GM12874 (cell line): ENCODE results near the gene GPC3.

Experiments used
- TF ChIP-seq, protein P1 (sequence below): IDR thresholded peaks from 2 replicates; pipeline ENCODE4 v1.5.1; 2011; ENCODE audit warnings: low read depth, mild to moderate bottlenecking, control low read depth, low read length, moderate library complexity; ENCODE audit not compliant: insufficient read depth

GPC3 gene

DNA sequence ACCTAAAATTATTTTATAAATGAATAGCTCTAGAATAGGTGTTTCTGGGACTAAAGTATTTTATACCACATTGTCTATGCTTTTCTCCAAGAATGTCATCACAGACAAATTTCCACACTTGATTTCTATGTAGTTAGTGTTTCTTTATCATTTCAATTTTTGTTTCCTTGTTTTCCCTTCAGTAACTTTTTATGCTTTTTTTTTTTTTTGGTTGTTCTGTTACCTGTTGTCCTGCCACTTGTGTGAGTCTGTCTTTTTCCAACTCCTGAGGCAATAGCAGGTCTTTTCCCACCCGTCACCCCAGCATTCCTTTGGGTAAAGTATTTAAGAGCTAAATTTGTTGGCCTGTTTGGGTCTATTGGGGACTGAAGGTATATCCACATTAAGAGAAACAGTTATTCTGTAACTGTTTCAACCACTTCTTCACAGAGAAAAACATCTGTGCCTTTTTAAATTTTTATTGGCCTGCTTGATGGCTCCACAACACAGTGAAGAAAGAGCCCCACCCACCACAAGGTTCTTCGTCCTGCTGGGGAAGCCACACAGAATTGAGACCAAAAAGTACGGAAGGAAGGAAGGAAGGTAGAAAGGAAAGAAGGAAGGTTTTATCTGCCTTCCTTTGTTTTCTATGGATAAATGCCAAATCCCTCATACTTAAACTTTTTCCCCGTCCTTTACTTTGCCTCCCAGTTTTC is 17.7 kb upstream of the GPC3 start:
- TF ChIP-seq, protein P1, sequence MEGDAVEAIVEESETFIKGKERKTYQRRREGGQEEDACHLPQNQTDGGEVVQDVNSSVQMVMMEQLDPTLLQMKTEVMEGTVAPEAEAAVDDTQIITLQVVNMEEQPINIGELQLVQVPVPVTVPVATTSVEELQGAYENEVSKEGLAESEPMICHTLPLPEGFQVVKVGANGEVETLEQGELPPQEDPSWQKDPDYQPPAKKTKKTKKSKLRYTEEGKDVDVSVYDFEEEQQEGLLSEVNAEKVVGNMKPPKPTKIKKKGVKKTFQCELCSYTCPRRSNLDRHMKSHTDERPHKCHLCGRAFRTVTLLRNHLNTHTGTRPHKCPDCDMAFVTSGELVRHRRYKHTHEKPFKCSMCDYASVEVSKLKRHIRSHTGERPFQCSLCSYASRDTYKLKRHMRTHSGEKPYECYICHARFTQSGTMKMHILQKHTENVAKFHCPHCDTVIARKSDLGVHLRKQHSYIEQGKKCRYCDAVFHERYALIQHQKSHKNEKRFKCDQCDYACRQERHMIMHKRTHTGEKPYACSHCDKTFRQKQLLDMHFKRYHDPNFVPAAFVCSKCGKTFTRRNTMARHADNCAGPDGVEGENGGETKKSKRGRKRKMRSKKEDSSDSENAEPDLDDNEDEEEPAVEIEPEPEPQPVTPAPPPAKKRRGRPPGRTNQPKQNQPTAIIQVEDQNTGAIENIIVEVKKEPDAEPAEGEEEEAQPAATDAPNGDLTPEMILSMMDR = no peak

DNA sequence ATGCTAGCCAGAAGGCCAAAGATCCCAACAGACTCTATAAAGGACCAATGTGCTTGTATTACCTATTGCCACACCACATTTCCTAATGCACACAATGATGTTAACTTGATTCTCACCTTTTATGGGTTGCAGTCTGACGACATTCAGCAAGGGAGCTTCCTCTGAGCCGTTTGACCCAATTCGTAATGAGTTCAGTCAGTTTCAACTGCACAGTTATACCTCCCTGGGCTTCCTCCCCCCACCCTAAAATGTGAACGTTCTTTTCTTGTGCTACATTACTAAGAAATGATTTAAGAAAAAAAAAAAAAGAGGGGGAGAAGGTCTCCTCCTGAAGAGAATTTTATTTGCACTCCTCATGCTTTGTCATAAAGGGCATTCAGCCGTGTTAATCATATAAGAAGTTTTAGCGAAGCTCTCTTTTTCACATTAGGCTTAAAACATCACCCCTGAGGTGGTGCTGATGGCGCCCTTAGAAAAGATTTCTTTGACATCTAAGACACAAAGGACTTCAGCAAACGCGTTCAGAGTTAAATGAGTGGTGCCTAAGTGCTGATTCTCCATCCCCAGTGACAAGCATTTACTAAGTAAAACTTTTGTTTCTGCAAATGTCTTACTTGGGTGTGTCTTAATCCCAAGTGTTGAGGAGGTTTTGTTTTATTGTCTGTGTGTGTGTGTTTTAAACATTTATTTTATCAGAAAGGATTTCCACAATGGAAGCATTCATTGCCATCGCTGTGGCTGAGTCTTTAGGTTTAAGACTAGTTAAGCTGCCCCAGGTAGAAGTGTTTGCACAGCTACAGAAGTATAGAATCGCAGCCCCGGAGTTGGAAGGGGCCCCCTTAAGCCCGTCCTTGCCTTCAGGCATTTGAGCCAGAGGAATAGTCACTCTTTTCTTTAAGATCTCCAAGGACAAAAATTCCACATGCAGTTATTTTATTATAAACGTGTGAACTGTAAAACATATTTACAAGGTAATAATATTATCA is 15.2 kb upstream of the GPC3 start:
- TF ChIP-seq, protein P1 = no peak

GRCh38 chrX:133999031-133999705 is 13.8 kb upstream of the GPC3 start:
- TF ChIP-seq, protein P1 = no peak

DNA sequence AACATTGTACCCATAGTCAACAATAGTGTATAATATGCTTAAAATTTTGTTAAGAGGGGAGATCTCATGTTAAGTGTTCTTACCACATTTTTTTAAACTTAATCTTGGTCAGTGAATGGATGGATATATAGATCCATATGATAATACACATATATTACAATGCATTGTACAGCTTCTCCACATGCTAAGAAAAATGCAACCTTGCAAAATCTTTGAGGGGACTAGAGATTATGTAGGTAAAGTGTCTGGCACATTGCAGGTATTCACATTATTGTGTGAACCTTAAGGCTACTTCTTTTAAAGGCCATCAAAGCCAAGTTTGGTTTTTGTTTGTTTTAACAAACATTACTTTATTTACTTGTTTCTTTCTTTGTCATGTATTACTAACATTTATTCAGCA is 10.4 kb upstream of the GPC3 start:
- TF ChIP-seq, protein P1 = no peak

DNA sequence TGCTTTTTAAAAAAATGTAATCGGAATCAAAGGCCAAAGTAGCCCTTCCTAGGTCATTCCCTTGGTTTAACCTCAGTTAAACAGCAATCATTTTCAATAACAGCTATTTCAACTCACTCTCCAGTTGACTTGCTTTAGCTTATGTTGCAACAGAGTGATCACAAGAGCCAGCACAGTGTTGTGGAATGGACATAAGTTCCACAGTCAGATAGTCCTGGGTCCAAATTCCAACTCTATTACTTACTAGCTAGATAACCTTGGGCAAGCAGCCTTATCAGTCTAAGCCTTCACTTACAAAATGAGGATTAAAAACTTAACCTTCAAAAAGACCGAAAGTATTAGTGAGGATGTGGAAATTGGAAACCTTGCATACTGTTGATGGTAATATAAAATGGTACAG is 9.2 kb upstream of the GPC3 start:
- TF ChIP-seq, protein P1 = no peak

DNA sequence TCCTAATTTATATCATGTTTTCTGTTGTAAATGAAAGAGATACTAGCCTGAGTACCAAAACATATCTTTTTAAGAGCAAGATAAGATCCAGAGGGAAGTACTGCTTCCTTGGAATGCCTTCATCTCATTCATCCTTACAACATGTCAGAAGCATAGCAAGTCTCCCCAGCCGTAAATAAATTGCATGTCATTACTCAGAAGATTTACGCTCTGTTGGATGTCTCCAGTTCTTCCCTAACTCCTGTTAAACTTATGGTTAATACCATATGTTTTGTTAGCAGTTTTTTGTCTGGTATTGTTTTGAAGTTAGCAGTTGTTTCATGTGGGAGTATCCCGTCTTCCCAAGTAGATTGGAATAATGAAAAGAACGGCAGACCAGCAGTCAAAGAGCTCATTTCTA is 7.5 kb upstream of the GPC3 start:
- TF ChIP-seq, protein P1 = no peak

GRCh38 chrX:133991814-133992213 is 6.4 kb upstream of the GPC3 start:
- TF ChIP-seq, protein P1 = no peak
